ENCODE data around the gene SLC7A10.

The SLC7A10 gene

GRCh38 chr19:33225458-33225926 lies at the start of gene SLC7A10:
SLC7A10 (minus strand) TSS chr19:33225850; CDS start chr19:33225703, 147 bp downstream.
- DNase-seq (ENCODE audit: low spot score) = no peak

GRCh38 chr19:33274663-33275558 lies 49.3 kb upstream of the SLC7A10 start:
- no peak for DNase-seq (ENCODE audit: low spot score)

- peak; percentile 30 for DNase-seq (ENCODE audit: low spot score)
Measured at GRCh38 chr19:33273881-33274662, 48.4 kb upstream of the SLC7A10 start.

GRCh38 chr19:33273065-33273736 lies 47.6 kb upstream of the SLC7A10 start:
- no peak for DNase-seq (ENCODE audit: low spot score)

GRCh38 chr19:33271246-33272021 lies 45.8 kb upstream of the SLC7A10 start:
- DNase-seq (ENCODE audit: low spot score) = no peak

GRCh38 chr19:33270769-33271168 lies 45.1 kb upstream of the SLC7A10 start:
- DNase-seq (ENCODE audit: low spot score) = no peak

- DNase-seq (ENCODE audit: low spot score) = no peak
Measured at GRCh38 chr19:33269016-33269415, 43.4 kb upstream of the SLC7A10 start.

GRCh38 chr19:33268162-33268991 lies 42.7 kb upstream of the SLC7A10 start:
- DNase-seq (ENCODE audit: low spot score) = no peak

GRCh38 chr19:33267706-33268105 lies 42.1 kb upstream of the SLC7A10 start:
- DNase-seq (ENCODE audit: low spot score) = no peak

- DNase-seq (ENCODE audit: low spot score) = no peak
Measured at GRCh38 chr19:33266974-33267484, 41.4 kb upstream of the SLC7A10 start.

GRCh38 chr19:33264881-33265445 lies 39.3 kb upstream of the SLC7A10 start:
- DNase-seq (ENCODE audit: low spot score) = no peak

- DNase-seq (ENCODE audit: low spot score) = no peak
Measured at GRCh38 chr19:33263325-33264023, 37.8 kb upstream of the SLC7A10 start.

- DNase-seq (ENCODE audit: low spot score) = no peak
Measured at GRCh38 chr19:33261511-33262189, 36.0 kb upstream of the SLC7A10 start.

GRCh38 chr19:33260628-33261418 lies 35.2 kb upstream of the SLC7A10 start:
- DNase-seq (ENCODE audit: low spot score) = no peak

GRCh38 chr19:33259539-33259938 lies 33.9 kb upstream of the SLC7A10 start:
- no peak for DNase-seq (ENCODE audit: low spot score)

- no peak for DNase-seq (ENCODE audit: low spot score)
Measured at GRCh38 chr19:33257828-33258227, 32.2 kb upstream of the SLC7A10 start.

- no peak for DNase-seq (ENCODE audit: low spot score)
Measured at GRCh38 chr19:33256261-33256660, 30.6 kb upstream of the SLC7A10 start.

GRCh38 chr19:33255781-33256180 lies 30.1 kb upstream of the SLC7A10 start:
- DNase-seq (ENCODE audit: low spot score) = no peak
